Liver (tissue), 9 donors: ENCODE results near the gene HDAC9. TPM values are rescaled to one million over a fixed set of nuclear protein-coding genes. Genes with fewer than 3 reads are reported as not detected.

Experiments
- DNase-seq: peaks from one replicate; pipeline ENCODE4 v3.0.0-alpha.2; 2017; ENCODE audit warnings: low spot score
- H3K27ac ChIP-seq, 2 donors: one replicate each; pipeline ENCODE4 v1.7.0; 2013; ENCODE audit warnings: inconsistent platforms in 2 of 2, low read length in 2 of 2, control low read depth in 1 of 2, low read depth in 1 of 2, mild to moderate bottlenecking in 1 of 2
- H3K27me3 ChIP-seq, 4 donors: one replicate each; pipeline versions ENCODE4 v1.6.1 to v1.7.0; 2013; ENCODE audit warnings: low read length in 3 of 4, inconsistent platforms in 1 of 4, mild to moderate bottlenecking in 1 of 4, moderate library complexity in 1 of 4; ENCODE audit not compliant: control insufficient read depth in 4 of 4, insufficient read depth in 4 of 4
- H3K36me3 ChIP-seq, 4 donors: one replicate each; pipeline versions ENCODE4 v1.6.1 to v1.7.0; 2013; ENCODE audit warnings: low read length in 3 of 4, mild to moderate bottlenecking in 3 of 4, low read depth in 1 of 4, moderate library complexity in 1 of 4; ENCODE audit not compliant: control insufficient read depth in 4 of 4, insufficient read depth in 3 of 4
- H3K4me1 ChIP-seq, 4 donors: one replicate each; pipeline versions ENCODE4 v1.6.1 to v1.7.0; 2013; ENCODE audit warnings: low read length in 3 of 4, mild to moderate bottlenecking in 3 of 4, moderate library complexity in 1 of 4; ENCODE audit not compliant: control insufficient read depth in 4 of 4, insufficient read depth in 4 of 4
- H3K4me3 ChIP-seq, 3 donors: one replicate each; pipeline versions ENCODE4 v1.6.1 to v1.7.0; 2013; ENCODE audit warnings: low read length in 3 of 3, control low read depth in 1 of 3, low read depth in 1 of 3, mild to moderate bottlenecking in 1 of 3
- H3K9ac ChIP-seq, 2 donors: one replicate each; pipeline ENCODE4 v1.7.0; 2013; ENCODE audit warnings: low read length in 2 of 2, mild to moderate bottlenecking in 2 of 2, moderate library complexity in 2 of 2, control low read depth in 1 of 2, low read depth in 1 of 2
- H3K9me3 ChIP-seq, 4 donors: one replicate each; pipeline versions ENCODE4 v1.6.1 to v1.7.0; 2013; ENCODE audit warnings: low read length in 3 of 4; ENCODE audit not compliant: control insufficient read depth in 4 of 4
- ATF3 ChIP-seq: IDR thresholded peaks from 2 replicates; pipeline ENCODE4 v1.6.1; 2016; ENCODE audit warnings: antibody characterized with exemption
- CTCF ChIP-seq: fragments of 150-350 bp; IDR thresholded peaks from 2 replicates; pipeline ENCODE4 v1.5.1; 2017; ENCODE audit warnings: improper control_type of control experiment, low read depth, low read length; ENCODE audit not compliant: missing input control
- GABPA ChIP-seq, 2 donors: IDR thresholded peaks in 1 of 2; conservative IDR thresholded peaks in 1 of 2; 2 replicates each; pipeline ENCODE4 v1.6.1; 2016; ENCODE audit warnings: antibody characterized with exemption in 2 of 2, mild to moderate bottlenecking in 1 of 2, moderate library complexity in 1 of 2
- NR2F2 ChIP-seq: IDR thresholded peaks from 2 replicates; pipeline ENCODE4 v1.6.1; 2016; ENCODE audit warnings: antibody characterized with exemption
- RAD21 ChIP-seq, 2 donors: IDR thresholded peaks; 2 replicates each; pipeline ENCODE4 v1.6.1; 2016; ENCODE audit warnings: antibody characterized with exemption in 2 of 2, mild to moderate bottlenecking in 2 of 2
- SP1 ChIP-seq: IDR thresholded peaks from 2 replicates; pipeline ENCODE4 v1.6.1; 2018; ENCODE audit warnings: antibody characterized with exemption, mild to moderate bottlenecking
- YY1 ChIP-seq: IDR thresholded peaks from 2 replicates; pipeline ENCODE4 v1.6.1; 2016; ENCODE audit warnings: antibody characterized with exemption, mild to moderate bottlenecking
- WGBS: extraction: QIAGEN DNeasy Blood & Tissue Kit; methylation state at CpG from one replicate; pipeline ENCODE4 v1.1.7; 2013; 5-methylcytosine and 5-hydroxymethylcytosine counted together
- polyA plus RNA-seq, 2 donors: library from polyadenylated mRNA; stranded (reverse) in 1 of 2; unstranded in 1 of 2; fragments of 200-250 nt in 1 of 2; fragments of >200 nt in 1 of 2; fragmentation: Nextera tagmentation in 1 of 2; extraction: Ambion mirVana in 1 of 2; gene quantifications; one replicate each; pipeline versions ENCODE4 v1.2.1 to v1.2.3, GENCODE V29; 2013 to 2015
- total RNA-seq, 2 donors: library from RNA; depleted of rRNA; stranded (reverse); fragments of >200 nt; gene quantifications; one replicate each; pipeline ENCODE4 v1.2.3, GENCODE V29; 2014
- TF ChIP-seq, protein P1 (sequence below): IDR thresholded peaks from 2 replicates; pipeline ENCODE4 v1.6.1; 2016; ENCODE audit warnings: antibody characterized with exemption
- TF ChIP-seq, protein P2 (sequence below): IDR thresholded peaks from 2 replicates; pipeline ENCODE4 v1.6.1; 2016; ENCODE audit warnings: antibody characterized with exemption, mild to moderate bottlenecking
- donor health status: healthy.
- donor health status: healthy.
- donor health status: healthy.
- donor health status: healthy.
- donor health status: healthy.

HDAC9 gene
- total and polyA plus RNA-seq, 4 donors = 1.0 to 10.1 (median 2.3) TPM

GRCh38 chr7:18583305-18583704 lies 87.8 kb downstream of the HDAC9 start:
- WGBS = 72% methylated on average over 2 of the region's 2 CpGs

DNA sequence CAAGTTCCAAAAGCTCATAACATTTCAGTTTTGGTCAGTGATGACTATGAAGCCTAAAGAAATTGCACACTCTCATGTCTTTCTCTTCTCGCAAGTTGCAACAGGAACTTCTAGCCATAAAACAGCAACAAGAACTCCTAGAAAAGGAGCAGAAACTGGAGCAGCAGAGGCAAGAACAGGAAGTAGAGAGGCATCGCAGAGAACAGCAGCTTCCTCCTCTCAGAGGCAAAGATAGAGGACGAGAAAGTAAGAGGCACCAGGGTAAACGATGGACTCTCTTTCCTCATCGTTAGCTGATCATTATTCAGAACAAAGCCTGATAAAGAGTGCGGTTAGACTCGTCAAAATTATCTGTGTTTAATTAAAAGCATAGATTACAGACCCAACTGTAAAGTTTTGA lies 94.7 kb downstream of the HDAC9 start:
- no peaks in the 10 kb centered on the region for H3K4me1 ChIP-seq
- H3K27ac ChIP-seq = no peak overlapping the region
- H3K36me3 ChIP-seq = no peaks in the 10 kb centered on the region
- peaks cover 0 to 2% (median 0%) of the 10 kb centered on the region in 4 donors for H3K27me3 ChIP-seq
- H3K9ac ChIP-seq = no peak overlapping the region
- no peak overlapping the region for H3K4me3 ChIP-seq
- H3K9me3 ChIP-seq = no peaks in the 10 kb centered on the region
- no peak for DNase-seq
- WGBS = 32% methylated on average over 7 of the region's 7 CpGs
- no peak for TF ChIP-seq RAD21 (IDR thresholded peaks at IDR 0.05)
- TF ChIP-seq SP1 = no peak
- TF ChIP-seq ATF3 = no peak
- TF ChIP-seq NR2F2 = no peak
- TF ChIP-seq GABPA (IDR thresholded peaks at IDR 0.05 in 1 of 2, conservative IDR thresholded peaks at IDR 0.05 in 1 of 2) = no peak
- no peak for TF ChIP-seq CTCF

More at GRCh38 chr7:18583305-18583704, 87.8 kb downstream of the HDAC9 start:
- no peaks in the 10 kb centered on the region for H3K9me3 ChIP-seq
- H3K4me1 ChIP-seq = no peaks in the 10 kb centered on the region
- no peaks in the 10 kb centered on the region for H3K36me3 ChIP-seq
- peaks cover 0 to 2% (median 0%) of the 10 kb centered on the region in 4 donors for H3K27me3 ChIP-seq
- TF ChIP-seq NR2F2 (no peak), YY1 (no peak)
- TF ChIP-seq, protein P1, sequence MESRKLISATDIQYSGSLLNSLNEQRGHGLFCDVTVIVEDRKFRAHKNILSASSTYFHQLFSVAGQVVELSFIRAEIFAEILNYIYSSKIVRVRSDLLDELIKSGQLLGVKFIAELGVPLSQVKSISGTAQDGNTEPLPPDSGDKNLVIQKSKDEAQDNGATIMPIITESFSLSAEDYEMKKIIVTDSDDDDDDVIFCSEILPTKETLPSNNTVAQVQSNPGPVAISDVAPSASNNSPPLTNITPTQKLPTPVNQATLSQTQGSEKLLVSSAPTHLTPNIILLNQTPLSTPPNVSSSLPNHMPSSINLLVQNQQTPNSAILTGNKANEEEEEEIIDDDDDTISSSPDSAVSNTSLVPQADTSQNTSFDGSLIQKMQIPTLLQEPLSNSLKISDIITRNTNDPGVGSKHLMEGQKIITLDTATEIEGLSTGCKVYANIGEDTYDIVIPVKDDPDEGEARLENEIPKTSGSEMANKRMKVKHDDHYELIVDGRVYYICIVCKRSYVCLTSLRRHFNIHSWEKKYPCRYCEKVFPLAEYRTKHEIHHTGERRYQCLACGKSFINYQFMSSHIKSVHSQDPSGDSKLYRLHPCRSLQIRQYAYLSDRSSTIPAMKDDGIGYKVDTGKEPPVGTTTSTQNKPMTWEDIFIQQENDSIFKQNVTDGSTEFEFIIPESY = no peak
- TF ChIP-seq, protein P2, sequence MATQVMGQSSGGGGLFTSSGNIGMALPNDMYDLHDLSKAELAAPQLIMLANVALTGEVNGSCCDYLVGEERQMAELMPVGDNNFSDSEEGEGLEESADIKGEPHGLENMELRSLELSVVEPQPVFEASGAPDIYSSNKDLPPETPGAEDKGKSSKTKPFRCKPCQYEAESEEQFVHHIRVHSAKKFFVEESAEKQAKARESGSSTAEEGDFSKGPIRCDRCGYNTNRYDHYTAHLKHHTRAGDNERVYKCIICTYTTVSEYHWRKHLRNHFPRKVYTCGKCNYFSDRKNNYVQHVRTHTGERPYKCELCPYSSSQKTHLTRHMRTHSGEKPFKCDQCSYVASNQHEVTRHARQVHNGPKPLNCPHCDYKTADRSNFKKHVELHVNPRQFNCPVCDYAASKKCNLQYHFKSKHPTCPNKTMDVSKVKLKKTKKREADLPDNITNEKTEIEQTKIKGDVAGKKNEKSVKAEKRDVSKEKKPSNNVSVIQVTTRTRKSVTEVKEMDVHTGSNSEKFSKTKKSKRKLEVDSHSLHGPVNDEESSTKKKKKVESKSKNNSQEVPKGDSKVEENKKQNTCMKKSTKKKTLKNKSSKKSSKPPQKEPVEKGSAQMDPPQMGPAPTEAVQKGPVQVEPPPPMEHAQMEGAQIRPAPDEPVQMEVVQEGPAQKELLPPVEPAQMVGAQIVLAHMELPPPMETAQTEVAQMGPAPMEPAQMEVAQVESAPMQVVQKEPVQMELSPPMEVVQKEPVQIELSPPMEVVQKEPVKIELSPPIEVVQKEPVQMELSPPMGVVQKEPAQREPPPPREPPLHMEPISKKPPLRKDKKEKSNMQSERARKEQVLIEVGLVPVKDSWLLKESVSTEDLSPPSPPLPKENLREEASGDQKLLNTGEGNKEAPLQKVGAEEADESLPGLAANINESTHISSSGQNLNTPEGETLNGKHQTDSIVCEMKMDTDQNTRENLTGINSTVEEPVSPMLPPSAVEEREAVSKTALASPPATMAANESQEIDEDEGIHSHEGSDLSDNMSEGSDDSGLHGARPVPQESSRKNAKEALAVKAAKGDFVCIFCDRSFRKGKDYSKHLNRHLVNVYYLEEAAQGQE = no peak
- DNase-seq = no peak
- H3K27ac ChIP-seq = no peak overlapping the region
- H3K9ac ChIP-seq = no peak overlapping the region
- H3K4me3 ChIP-seq = no peak overlapping the region
